ENCODE measurements around the gene PAPOLB. TPM values are rescaled to one million over a fixed set of nuclear protein-coding genes. Genes with fewer than 3 reads are reported as not detected.
A peak's percentile ranks its signal among the peaks of the same experiment; 100 is the strongest.

PAPOLB gene
- polyA plus RNA-seq, 3 donors, result not detected

GRCh38 chr7:4835398-4836205 is 26.2 kb downstream of the PAPOLB start:
- Histone ChIP-seq H4K20me1 (ENCODE audit: insufficient read depth, low read length) (no peaks in the 10 kb centered on the region), H2AFZ (ENCODE audit: insufficient read depth, low read depth, low read length, poor library complexity, severe bottlenecking) (no peak overlapping the region), H3K4me3 (replicated peaks in 1 of 3; ENCODE audit: low read depth in 2 of 3, low read length in 3 of 3) (no peak overlapping the region), H3K9ac (ENCODE audit: insufficient read depth, low read length, poor library complexity, severe bottlenecking) (no peak overlapping the region), H3K79me2 (ENCODE audit: insufficient read depth, low read length) (no peaks in the 10 kb centered on the region), H3K36me3 (replicated peaks in 1 of 2; ENCODE audit: control insufficient read depth in 1 of 2, insufficient read depth in 2 of 2, low read length in 2 of 2) (no peaks in the 10 kb centered on the region), H3K4me2 (replicated peaks; ENCODE audit: extremely low read depth, low read length, poor library complexity, severe bottlenecking) (no peak overlapping the region), H3K27ac (ENCODE audit: low read depth in 1 of 2, low read length in 2 of 2) (no peak overlapping the region), H3K4me1 (ENCODE audit: control insufficient read depth in 1 of 2, insufficient read depth in 2 of 2, low read length in 2 of 2) (no peaks in the 10 kb centered on the region), H3K9me3 (replicated peaks in 1 of 2; ENCODE audit: control insufficient read depth in 1 of 2, insufficient read depth in 1 of 2, low read length in 2 of 2) (no peaks in the 10 kb centered on the region), H3K27me3 (ENCODE audit: control insufficient read depth in 2 of 2, insufficient read depth in 2 of 2, low read length in 2 of 2) (no peaks in the 10 kb centered on the region)
- no peak for TF ChIP-seq CTCF (IDR thresholded peaks at IDR 0.05)
- Mint-ChIP-seq H3K9me3 (peaks cover 0 to 2% (median 0%) of the 10 kb centered on the region in 7 donors), H3K4me1 (no peaks in the 10 kb centered on the region), H3K4me3 (no peak overlapping the region), H3K27ac (peak overlapping the region in 1 of 7 donors; percentile 54), H3K36me3 (no peaks in the 10 kb centered on the region), H3K27me3 (ENCODE audit: low read depth in 3 of 3) (peaks cover 0 to 4% (median 3%) of the 10 kb centered on the region in 3 donors)
- intact Hi-C loops (cut with micrococcal nuclease), result no loop called here
- WGBS (ENCODE audit: insufficient coverage), result 77% methylated on average over 15 of the region's 28 CpGs
- DNase-seq, result no peak

GRCh38 chr7:4834601-4835397 is 27.0 kb downstream of the PAPOLB start:
- H3K36me3 Mint-ChIP-seq, result no peaks in the 10 kb centered on the region
- no peak overlapping the region for H3K4me3 ChIP-seq (replicated peaks in 1 of 3; ENCODE audit: low read depth in 2 of 3, low read length in 3 of 3)
- no peaks in the 10 kb centered on the region for H3K9me3 ChIP-seq (replicated peaks in 1 of 2; ENCODE audit: control insufficient read depth in 1 of 2, insufficient read depth in 1 of 2, low read length in 2 of 2)
- no peak overlapping the region for H3K4me2 ChIP-seq (replicated peaks; ENCODE audit: extremely low read depth, low read length, poor library complexity, severe bottlenecking)
- no peaks in the 10 kb centered on the region for H3K4me1 ChIP-seq (ENCODE audit: control insufficient read depth in 1 of 2, insufficient read depth in 2 of 2, low read length in 2 of 2)
- no peaks in the 10 kb centered on the region for H3K27me3 ChIP-seq (ENCODE audit: control insufficient read depth in 2 of 2, insufficient read depth in 2 of 2, low read length in 2 of 2)
- H3K79me2 ChIP-seq (ENCODE audit: insufficient read depth, low read length), result no peaks in the 10 kb centered on the region
- H2AFZ ChIP-seq (ENCODE audit: insufficient read depth, low read depth, low read length, poor library complexity, severe bottlenecking), result no peak overlapping the region
- H3K4me3 Mint-ChIP-seq, result no peak overlapping the region
- H3K27ac Mint-ChIP-seq, result peak overlapping the region in 1 of 7 donors; percentile 54
- no peak overlapping the region for H3K27ac ChIP-seq (ENCODE audit: low read depth in 1 of 2, low read length in 2 of 2)
- WGBS (ENCODE audit: insufficient coverage), result 96% methylated on average over 55 of the region's 60 CpGs
- H4K20me1 ChIP-seq (ENCODE audit: insufficient read depth, low read length), result no peaks in the 10 kb centered on the region
- peaks cover 0 to 2% (median 0%) of the 10 kb centered on the region in 7 donors for H3K9me3 Mint-ChIP-seq
- DNase-seq, result no peak
- no peaks in the 10 kb centered on the region for H3K4me1 Mint-ChIP-seq
- intact Hi-C loops (cut with micrococcal nuclease), result no loop called here
- H3K9ac ChIP-seq (ENCODE audit: insufficient read depth, low read length, poor library complexity, severe bottlenecking), result no peak overlapping the region
- no peak for TF ChIP-seq CTCF (IDR thresholded peaks at IDR 0.05)
- peaks cover 2 to 4% (median 3%) of the 10 kb centered on the region in 3 donors for H3K27me3 Mint-ChIP-seq (ENCODE audit: low read depth in 3 of 3)
- H3K36me3 ChIP-seq (replicated peaks in 1 of 2; ENCODE audit: control insufficient read depth in 1 of 2, insufficient read depth in 2 of 2, low read length in 2 of 2), result no peaks in the 10 kb centered on the region
